Hepatocyte (in vitro differentiated cells): ENCODE measurements around the gene MRI1. TPM values are rescaled to one million over a fixed set of nuclear protein-coding genes. Genes with fewer than 3 reads are reported as not detected.

ENCODE experiments used
- DNase-seq: peaks from one replicate; pipeline ENCODE4 v3.0.0-alpha.2; 2016; ENCODE audit warnings: low spot score
- H2AFZ ChIP-seq: fragments of 200-600 bp; sonication (generic); 2 replicates; pipeline ENCODE4 v1.6.0; 2016; ENCODE audit warnings: antibody characterized with exemption, mild to moderate bottlenecking
- H3K27ac ChIP-seq: fragments of 200-600 bp; sonication (generic); 2 replicates; pipeline ENCODE4 v1.5.1; 2016; ENCODE audit warnings: mild to moderate bottlenecking
- H3K27me3 ChIP-seq: fragments of 200-600 bp; sonication (generic); 2 replicates; pipeline ENCODE4 v1.6.1; 2016
- H3K36me3 ChIP-seq: fragments of 200-600 bp; sonication (generic); replicated peaks from 2 replicates; pipeline ENCODE4 v1.5.1; 2016; ENCODE audit warnings: low read depth; ENCODE audit not compliant: insufficient read depth
- H3K4me1 ChIP-seq: fragments of 200-600 bp; sonication (generic); 2 replicates; pipeline ENCODE4 v1.5.1; 2016; ENCODE audit warnings: mild to moderate bottlenecking, moderate library complexity; ENCODE audit not compliant: insufficient read depth
- H3K4me2 ChIP-seq: fragments of 200-600 bp; sonication (generic); 2 replicates; pipeline ENCODE4 v1.6.0; 2016
- H3K4me3 ChIP-seq: fragments of 200-600 bp; sonication (generic); 2 replicates; pipeline ENCODE4 v1.5.1; 2016; ENCODE audit warnings: mild to moderate bottlenecking
- H3K79me2 ChIP-seq: fragments of 200-600 bp; sonication (generic); 2 replicates; pipeline ENCODE4 v1.6.0; 2017; ENCODE audit warnings: mild to moderate bottlenecking
- H3K9me2 ChIP-seq: fragments of 200-600 bp; sonication (generic); replicated peaks from 2 replicates; pipeline ENCODE4 v1.6.0; 2017; ENCODE audit warnings: mild to moderate bottlenecking; ENCODE audit not compliant: insufficient read depth
- H3K9me3 ChIP-seq: fragments of 200-600 bp; sonication (generic); 2 replicates; pipeline ENCODE4 v1.5.1; 2016; ENCODE audit warnings: low read depth, mild to moderate bottlenecking
- H4K20me1 ChIP-seq: fragments of 200-600 bp; sonication (generic); 2 replicates; pipeline ENCODE4 v1.6.0; 2016; ENCODE audit warnings: mild to moderate bottlenecking; ENCODE audit not compliant: insufficient read depth, poor library complexity, severe bottlenecking
- CTCF ChIP-seq: fragments of 200-600 bp; sonication (generic); IDR thresholded peaks from 2 replicates; pipeline ENCODE4 v1.5.1; 2016; ENCODE audit warnings: antibody characterized with exemption, mild to moderate bottlenecking; ENCODE audit not compliant: poor library complexity
- EZH2 ChIP-seq: fragments of 200-600 bp; sonication (generic); IDR thresholded peaks from 2 replicates; pipeline ENCODE4 v1.6.1; 2016; ENCODE audit warnings: antibody characterized with exemption, mild to moderate bottlenecking, borderline replicate concordance
- EZH2phosphoT487 ChIP-seq: fragments of 200-600 bp; sonication (generic); IDR thresholded peaks from one replicate; pipeline ENCODE4 v1.6.1; 2018; ENCODE audit warnings: antibody characterized with exemption, mild to moderate bottlenecking, low read depth, moderate library complexity; ENCODE audit not compliant: unreplicated experiment, severe bottlenecking
- WGBS: methylation state at CpG from one replicate; pipeline ENCODE4 v1.1.6; 2016; ENCODE audit warnings: low lambda C conversion rate; ENCODE audit errors: missing lambda C conversion rate; 5-methylcytosine and 5-hydroxymethylcytosine counted together
- polyA plus RNA-seq: library from polyadenylated mRNA; unstranded; fragments of >200 nt; fragmentation: Nextera tagmentation; extraction: Ambion mirVana; gene quantifications from 2 replicates; pipeline ENCODE4 v1.2.1, GENCODE V29; 2016
- total RNA-seq: library from RNA; depleted of rRNA; stranded (reverse); fragments of >200 nt; gene quantifications from 2 replicates; pipeline ENCODE4 v1.2.3, GENCODE V29; 2014

The MRI1 gene
- total and polyA plus RNA-seq, 2 experiments from 2014 or later, result 18.5 to 21.9 TPM

- no peak for TF ChIP-seq EZH2
- no peak for TF ChIP-seq EZH2phosphoT487
- TF ChIP-seq CTCF, result no peak
- Histone ChIP-seq H3K9me3 (no peaks in the 10 kb centered on the region), H3K27ac (no peak overlapping the region), H3K27me3 (no peaks in the 10 kb centered on the region), H3K79me2 (peaks cover 3% of the 10 kb centered on the region), H3K4me2 (peak overlapping the region; percentile 96), H2AFZ (peak overlapping the region; percentile 71), H3K9me2 (no peaks in the 10 kb centered on the region), H3K4me3 (peak overlapping the region; percentile 90), H3K4me1 (peaks cover 7% of the 10 kb centered on the region), H4K20me1 (no peaks in the 10 kb centered on the region), H3K36me3 (no peaks in the 10 kb centered on the region)
- WGBS, result 56% methylated on average over 19 of the region's 19 CpGs
- DNase-seq, result peak; percentile 23
These were observed 1.2 kb downstream of the MRI1 start for GRCh38 chr19:13765395-13766094.

- H2AFZ ChIP-seq, result no peak overlapping the region
- H3K9me2 ChIP-seq, result no peaks in the 10 kb centered on the region
- no peaks in the 10 kb centered on the region for H3K27me3 ChIP-seq
- H3K36me3 ChIP-seq, result no peaks in the 10 kb centered on the region
- peaks cover 3% of the 10 kb centered on the region for H3K79me2 ChIP-seq
- TF ChIP-seq EZH2phosphoT487 (no peak), CTCF (no peak), EZH2 (no peak)
- H4K20me1 ChIP-seq, result no peaks in the 10 kb centered on the region
- WGBS, result 100% methylated on average over 3 of the region's 3 CpGs
- no peak overlapping the region for H3K4me2 ChIP-seq
- peaks cover 7% of the 10 kb centered on the region for H3K4me1 ChIP-seq
- no peak overlapping the region for H3K4me3 ChIP-seq
- no peak overlapping the region for H3K27ac ChIP-seq
- no peak for DNase-seq
- no peaks in the 10 kb centered on the region for H3K9me3 ChIP-seq
These were observed 1.8 kb downstream of the MRI1 start for GRCh38 chr19:13766095-13766481.

- DNase-seq, result no peak
- WGBS, result 95% methylated on average over 17 of the region's 19 CpGs
- TF ChIP-seq CTCF (no peak), EZH2phosphoT487 (no peak), EZH2 (no peak)
- Histone ChIP-seq H3K9me3 (no peaks in the 10 kb centered on the region), H3K4me3 (no peak overlapping the region), H3K4me2 (no peak overlapping the region), H3K27ac (no peak overlapping the region), H3K9me2 (no peaks in the 10 kb centered on the region), H3K36me3 (no peaks in the 10 kb centered on the region), H3K79me2 (peaks cover 3% of the 10 kb centered on the region), H3K27me3 (no peaks in the 10 kb centered on the region), H4K20me1 (no peaks in the 10 kb centered on the region), H3K4me1 (peaks cover 7% of the 10 kb centered on the region), H2AFZ (no peak overlapping the region)
These were observed 4.2 kb downstream of the MRI1 start for GRCh38 chr19:13768510-13768909.
